SK-N-MC (cell line): ENCODE results near the gene CALD1.

Source experiments
- EZH2 ChIP-seq: fragments of 200-600 bp; sonication (generic); IDR thresholded peaks from one replicate; pipeline ENCODE4 v1.6.1; 2017; ENCODE audit warnings: antibody characterized with exemption
- FOXP2 ChIP-seq: optimal IDR thresholded peaks from 2 replicates; pipeline ENCODE3; 2011; ENCODE audit warnings: mild to moderate bottlenecking, moderate library complexity; ENCODE audit not compliant: insufficient read depth; ENCODE audit errors: extremely low read length, control extremely low read depth
- POLR2AphosphoS5 ChIP-seq: IDR thresholded peaks from 2 replicates; pipeline ENCODE4 v1.6.1; 2012; ENCODE audit warnings: mild to moderate bottlenecking, low read depth, low read length, borderline replicate concordance

- TF ChIP-seq EZH2: no peak
- no peak for TF ChIP-seq FOXP2
- no peak for TF ChIP-seq POLR2AphosphoS5
These were observed 78.5 kb downstream of the CALD1 start for GRCh38 chr7:134857958-134858357.
